HCT116 (cell line): ENCODE data around the gene PIK3CA. TPM values are rescaled to one million over a fixed set of nuclear protein-coding genes. Genes with fewer than 3 reads are reported as not detected.

Experiments
- ATAC-seq: fragments of 200-7000 bp; cut with Tn5 transposase; 2 replicates; pipeline ENCODE4 v1.9.1; 2020; ENCODE audit warnings: mild to moderate bottlenecking, moderate library complexity
- BruUV-seq: library from RNA; stranded (reverse); fragments of 400-500 nt; replicated peaks from 2 replicates; lab custom pipeline; 2021; lab: Mats Ljungman, UMichigan
- CTCF ChIA-PET: fragments of 300-600 bp; sonication (Branson Sonifier 250); formaldehyde crosslinking; loops from one replicate; lab custom pipeline; 2021; ENCODE audit warnings: antibody characterized with exemption; lab: Charles Lee
- POLR2A ChIA-PET: fragments of 300-600, 350-600 bp; sonication (Branson Sonifier 250); formaldehyde crosslinking; loops from one replicate; lab custom pipeline; 2021; ENCODE audit warnings: antibody characterized with exemption; lab: Charles Lee
- RAD21 ChIA-PET, 2 experiments: fragments of 300-600 bp; sonication (Branson Sonifier 250); formaldehyde crosslinking; loops; one replicate each; lab custom pipeline; 2023; ENCODE audit warnings: low total read pairs in 2 of 2; ENCODE audit not compliant: uncharacterized antibody in 2 of 2, unreplicated experiment in 2 of 2, low non-redundant PET in 1 of 2; lab: Charles Lee
- DNase-seq: peaks from one replicate; pipeline ENCODE4 v3.0.0-alpha.2; 2010; ENCODE audit warnings: low read depth, low spot score
- H2AFZ ChIP-seq: fragments of 200-600 bp; shearing (Covaris generic), sonication (generic); 2 replicates; pipeline ENCODE4 v1.6.1; 2017; ENCODE audit warnings: low read depth, mixed run types, mixed read lengths, antibody characterized with exemption, low read length; ENCODE audit not compliant: poor library complexity, severe bottlenecking
- H3K27ac ChIP-seq: 2 replicates; pipeline ENCODE4 v1.5.1; 2012; ENCODE audit warnings: low read depth, low read length
- H3K27me3 ChIP-seq: fragments of 200-600 bp; sonication (generic); 2 replicates; pipeline ENCODE4 v1.6.1; 2016; ENCODE audit warnings: mixed run types, low read length, mixed read lengths; ENCODE audit not compliant: insufficient read depth
- H3K36me3 ChIP-seq, 2 experiments: fragments of 200-500 bp in 1 of 2; fragments of 200-600 bp in 1 of 2; sonication (Bioruptor generic) in 1 of 2; sonication (generic) in 1 of 2; 2 replicates each; pipeline versions ENCODE4 v1.5.1 to v1.6.1; 2014 to 2016; ENCODE audit warnings: low read length in 2 of 2, inconsistent platforms in 1 of 2, mixed read lengths in 1 of 2, mixed run types in 1 of 2; ENCODE audit not compliant: insufficient read depth in 2 of 2, control insufficient read depth in 1 of 2
- H3K4me1 ChIP-seq, 2 experiments: fragments of 200-600 bp in 1 of 2; sonication (generic) in 1 of 2; 2 replicates each; pipeline versions ENCODE4 v1.5.1 to v1.6.1; 2012 to 2017; ENCODE audit warnings: low read length in 2 of 2, inconsistent platforms in 1 of 2, mild to moderate bottlenecking in 1 of 2, mixed read lengths in 1 of 2, mixed run types in 1 of 2, moderate library complexity in 1 of 2; ENCODE audit not compliant: insufficient read depth in 2 of 2, control insufficient read depth in 1 of 2
- H3K4me2 ChIP-seq: fragments of 200-600 bp; sonication (generic); 2 replicates; pipeline ENCODE4 v1.6.1; 2017; ENCODE audit warnings: mixed run types, low read length, mixed read lengths
- H3K4me3 ChIP-seq, 2 experiments: fragments of 200-600 bp in 1 of 2; sonication (generic) in 1 of 2; replicated peaks in 1 of 2; 2 replicates each; pipeline ENCODE4 v1.5.1; 2011 to 2016; ENCODE audit warnings: low read length in 2 of 2, control low read depth in 1 of 2, low read depth in 1 of 2, mild to moderate bottlenecking in 1 of 2, mixed read lengths in 1 of 2, mixed run types in 1 of 2
- H3K79me2 ChIP-seq: fragments of 200-600 bp; sonication (generic); 2 replicates; pipeline ENCODE4 v1.6.1; 2017; ENCODE audit warnings: mild to moderate bottlenecking, mixed run types, low read length, moderate library complexity, mixed read lengths; ENCODE audit not compliant: insufficient read depth
- H3K9ac ChIP-seq: fragments of 200-600 bp; sonication (generic); 2 replicates; pipeline ENCODE4 v1.6.1; 2016; ENCODE audit warnings: low read length, mixed read lengths
- H3K9me2 ChIP-seq: fragments of 200-600 bp; sonication (generic), shearing (Covaris generic); 2 replicates; pipeline ENCODE4 v1.6.1; 2017; ENCODE audit warnings: mixed run types, mild to moderate bottlenecking, moderate library complexity; ENCODE audit not compliant: insufficient read depth
- H3K9me3 ChIP-seq, 2 experiments: fragments of 200-500 bp in 1 of 2; fragments of 200-600 bp in 1 of 2; sonication (Bioruptor generic) in 1 of 2; sonication (generic) in 1 of 2; 2 replicates each; pipeline ENCODE4 v1.6.1; 2014 to 2017; ENCODE audit warnings: low read length in 2 of 2, mixed read lengths in 2 of 2, inconsistent platforms in 1 of 2, low read depth in 1 of 2, mild to moderate bottlenecking in 1 of 2, mixed run types in 1 of 2, moderate library complexity in 1 of 2; ENCODE audit not compliant: control insufficient read depth in 1 of 2, insufficient read depth in 1 of 2
- H4K20me1 ChIP-seq: fragments of 200-600 bp; sonication (generic), shearing (Covaris generic); 2 replicates; pipeline ENCODE4 v1.6.1; 2017; ENCODE audit warnings: mixed run types, mild to moderate bottlenecking, moderate library complexity; ENCODE audit not compliant: insufficient read depth
- ELF1 ChIP-seq: IDR thresholded peaks from 2 replicates; pipeline ENCODE4 v1.6.1; 2012; ENCODE audit warnings: low read depth, borderline replicate concordance
- POLR2AphosphoS5 ChIP-seq: IDR thresholded peaks from 2 replicates; pipeline ENCODE4 v1.6.1; 2011; ENCODE audit warnings: mild to moderate bottlenecking, low read depth, low read length, moderate library complexity
- RAD21 ChIP-seq: IDR thresholded peaks from 2 replicates; pipeline ENCODE4 v1.6.1; 2012; ENCODE audit warnings: low read depth, mild to moderate bottlenecking
- SIN3A ChIP-seq: IDR thresholded peaks from 2 replicates; pipeline ENCODE4 v1.6.1; 2012; ENCODE audit warnings: low read depth
- intact Hi-C: fragments of 100-400 bp; cut with micrococcal nuclease; formaldehyde crosslinking; loops from 2 replicates; pipeline ENCODE4 v1.10.0; 2022
- total RNA-seq: library from RNA; stranded (reverse); gene quantifications from one replicate; pipeline ENCODE4 v1.2.1, GENCODE V29; 2021; ENCODE audit not compliant: unreplicated experiment

Gene PIK3CA
- total RNA-seq, 1 experiment from 2014 or later: 17.9 TPM

- intact Hi-C loops: no loop called here
- Histone ChIP-seq H3K36me3 (no peaks in the 10 kb centered on the region), H2AFZ (no peak overlapping the region), H3K9me3 (no peaks in the 10 kb centered on the region), H3K4me2 (no peak overlapping the region), H3K27me3 (no peaks in the 10 kb centered on the region), H3K9ac (no peak overlapping the region), H3K27ac (no peak overlapping the region), H3K79me2 (peaks cover 7% of the 10 kb centered on the region; the same call in 1 of the 2 replicates), H3K4me3 (no peak overlapping the region), H3K9me2 (no peaks in the 10 kb centered on the region), H3K4me1 (no peaks in the 10 kb centered on the region), H4K20me1 (no peaks in the 10 kb centered on the region)
- ATAC-seq (no peak), DNase-seq (no peak)
- TF ChIP-seq RAD21: no peak
- RAD21 ChIA-PET: no interaction called here
- POLR2A ChIA-PET: no interaction called here
- CTCF ChIA-PET: no interaction called here
- BruUV-seq: no TSS peak
Measured at GRCh38 chr3:179174898-179175297, 26.7 kb downstream of the PIK3CA start.

GRCh38 chr3:179175358-179175757 is 27.2 kb downstream of the PIK3CA start:
- CTCF ChIA-PET: no interaction called here
- Histone ChIP-seq H2AFZ (no peak overlapping the region), H3K4me1 (no peaks in the 10 kb centered on the region), H3K9ac (no peak overlapping the region), H3K9me2 (no peaks in the 10 kb centered on the region), H3K27ac (no peak overlapping the region), H4K20me1 (no peaks in the 10 kb centered on the region), H3K79me2 (peaks cover 7% of the 10 kb centered on the region; the same call in 1 of the 2 replicates), H3K4me2 (no peak overlapping the region), H3K36me3 (no peaks in the 10 kb centered on the region), H3K27me3 (no peaks in the 10 kb centered on the region), H3K4me3 (no peak overlapping the region), H3K9me3 (no peaks in the 10 kb centered on the region)
- intact Hi-C loops: no loop called here
- RAD21 ChIA-PET: no interaction called here
- no TSS peak for BruUV-seq
- ATAC-seq (no peak), DNase-seq (no peak)
- POLR2A ChIA-PET: no interaction called here
- TF ChIP-seq POLR2AphosphoS5 (no peak), ELF1 (no peak), SIN3A (no peak)
